DOHH2 (cell line): ENCODE results near the gene DDX60.

Experiments
- EZH2phosphoT487 ChIP-seq: fragments of 200-600 bp; sonication (generic); IDR thresholded peaks from 2 replicates; pipeline ENCODE4 v1.6.1; 2017; ENCODE audit warnings: borderline replicate concordance, mild to moderate bottlenecking, antibody characterized with exemption, low read length, moderate library complexity, mixed read lengths
- TF ChIP-seq, protein P1 (sequence below): fragments of 200-600 bp; sonication (generic); IDR thresholded peaks from one replicate; pipeline ENCODE4 v1.5.1; 2014; ENCODE audit warnings: antibody characterized with exemption, mild to moderate bottlenecking, low read depth, low read length; ENCODE audit not compliant: poor library complexity, severe bottlenecking

DNA sequence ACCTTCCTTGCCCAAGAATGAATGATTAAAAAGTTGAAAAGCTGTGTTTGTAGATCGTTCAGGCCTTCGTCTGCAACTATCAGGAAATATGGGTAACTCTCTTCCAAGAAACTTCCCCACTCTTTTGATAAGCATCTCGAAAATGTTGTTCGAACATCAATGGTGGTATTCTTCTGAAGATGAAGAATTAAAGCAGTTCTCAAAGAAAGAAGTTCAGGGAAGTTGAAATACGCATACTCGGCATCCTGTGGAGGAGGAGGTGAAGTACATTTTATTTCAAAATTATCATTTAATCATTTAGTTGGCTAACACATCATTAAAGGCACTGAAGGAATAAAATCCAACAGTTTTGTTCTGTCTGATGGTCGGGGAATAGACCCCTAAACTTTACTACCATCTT, 12.1 kb downstream of the DDX60 start:
- TF ChIP-seq, protein P1, sequence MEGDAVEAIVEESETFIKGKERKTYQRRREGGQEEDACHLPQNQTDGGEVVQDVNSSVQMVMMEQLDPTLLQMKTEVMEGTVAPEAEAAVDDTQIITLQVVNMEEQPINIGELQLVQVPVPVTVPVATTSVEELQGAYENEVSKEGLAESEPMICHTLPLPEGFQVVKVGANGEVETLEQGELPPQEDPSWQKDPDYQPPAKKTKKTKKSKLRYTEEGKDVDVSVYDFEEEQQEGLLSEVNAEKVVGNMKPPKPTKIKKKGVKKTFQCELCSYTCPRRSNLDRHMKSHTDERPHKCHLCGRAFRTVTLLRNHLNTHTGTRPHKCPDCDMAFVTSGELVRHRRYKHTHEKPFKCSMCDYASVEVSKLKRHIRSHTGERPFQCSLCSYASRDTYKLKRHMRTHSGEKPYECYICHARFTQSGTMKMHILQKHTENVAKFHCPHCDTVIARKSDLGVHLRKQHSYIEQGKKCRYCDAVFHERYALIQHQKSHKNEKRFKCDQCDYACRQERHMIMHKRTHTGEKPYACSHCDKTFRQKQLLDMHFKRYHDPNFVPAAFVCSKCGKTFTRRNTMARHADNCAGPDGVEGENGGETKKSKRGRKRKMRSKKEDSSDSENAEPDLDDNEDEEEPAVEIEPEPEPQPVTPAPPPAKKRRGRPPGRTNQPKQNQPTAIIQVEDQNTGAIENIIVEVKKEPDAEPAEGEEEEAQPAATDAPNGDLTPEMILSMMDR, result no peak
- TF ChIP-seq EZH2phosphoT487, result no peak
